ENCODE measurements around the gene RNF144A.
"Not testable (repeated sequence)": the region's sequence is repeated elsewhere in the genome, so short reads cannot be mapped to it uniquely, and the experiment has no call there.

The RNF144A gene

DNA sequence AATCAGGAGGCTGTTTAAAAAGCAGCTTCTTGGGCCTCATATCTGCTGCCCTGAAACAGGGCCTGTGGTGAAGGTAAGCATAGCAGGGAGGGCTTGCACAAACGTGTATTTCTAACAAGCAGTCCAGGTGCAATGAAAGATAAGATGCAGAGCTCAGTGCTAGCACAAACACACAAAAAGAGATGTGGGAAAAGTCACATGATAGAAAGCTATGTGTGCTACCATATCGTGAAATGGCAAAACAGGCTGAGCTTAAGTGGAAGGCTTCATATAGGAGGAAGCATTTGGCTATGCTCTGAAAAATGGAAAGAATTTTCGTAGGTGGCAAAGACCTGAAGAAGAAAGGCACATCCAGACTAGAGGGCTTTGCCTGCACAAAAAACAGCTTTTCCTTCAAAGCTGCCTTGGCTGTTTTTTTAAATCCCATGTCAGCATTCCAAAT is 29.4 kb upstream of the RNF144A start:
- no peak overlapping the region for H3K4me3 ChIP-seq (ENCODE audit: low read depth, low read length)
- TF ChIP-seq, protein P1, sequence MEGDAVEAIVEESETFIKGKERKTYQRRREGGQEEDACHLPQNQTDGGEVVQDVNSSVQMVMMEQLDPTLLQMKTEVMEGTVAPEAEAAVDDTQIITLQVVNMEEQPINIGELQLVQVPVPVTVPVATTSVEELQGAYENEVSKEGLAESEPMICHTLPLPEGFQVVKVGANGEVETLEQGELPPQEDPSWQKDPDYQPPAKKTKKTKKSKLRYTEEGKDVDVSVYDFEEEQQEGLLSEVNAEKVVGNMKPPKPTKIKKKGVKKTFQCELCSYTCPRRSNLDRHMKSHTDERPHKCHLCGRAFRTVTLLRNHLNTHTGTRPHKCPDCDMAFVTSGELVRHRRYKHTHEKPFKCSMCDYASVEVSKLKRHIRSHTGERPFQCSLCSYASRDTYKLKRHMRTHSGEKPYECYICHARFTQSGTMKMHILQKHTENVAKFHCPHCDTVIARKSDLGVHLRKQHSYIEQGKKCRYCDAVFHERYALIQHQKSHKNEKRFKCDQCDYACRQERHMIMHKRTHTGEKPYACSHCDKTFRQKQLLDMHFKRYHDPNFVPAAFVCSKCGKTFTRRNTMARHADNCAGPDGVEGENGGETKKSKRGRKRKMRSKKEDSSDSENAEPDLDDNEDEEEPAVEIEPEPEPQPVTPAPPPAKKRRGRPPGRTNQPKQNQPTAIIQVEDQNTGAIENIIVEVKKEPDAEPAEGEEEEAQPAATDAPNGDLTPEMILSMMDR (IDR thresholded peaks at IDR 0.05; ENCODE audit: low read depth, low read length) = no peak

DNA sequence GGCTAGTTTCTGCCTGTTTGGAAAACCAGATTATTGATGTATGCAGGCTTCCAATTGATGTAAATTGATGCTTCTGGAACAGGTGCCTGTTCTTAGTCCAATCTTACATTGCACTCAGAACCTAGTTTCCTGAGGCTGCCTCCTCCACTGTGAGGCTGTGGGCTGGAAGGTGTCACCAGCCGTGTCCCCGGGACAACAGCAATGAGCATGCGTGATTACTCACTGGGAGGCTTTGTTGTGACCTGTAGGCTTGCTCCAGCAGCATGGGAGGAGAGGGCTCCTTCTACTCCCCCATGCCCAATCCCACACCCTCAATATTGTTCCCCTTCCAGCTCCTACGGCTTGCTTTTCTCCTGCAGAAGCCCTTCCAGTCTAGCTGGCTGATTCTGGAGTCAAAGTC is 28.5 kb upstream of the RNF144A start:
- no peak overlapping the region for H3K4me3 ChIP-seq (ENCODE audit: low read depth, low read length)
- TF ChIP-seq, protein P1 (IDR thresholded peaks at IDR 0.05; ENCODE audit: low read depth, low read length) = no peak

DNA sequence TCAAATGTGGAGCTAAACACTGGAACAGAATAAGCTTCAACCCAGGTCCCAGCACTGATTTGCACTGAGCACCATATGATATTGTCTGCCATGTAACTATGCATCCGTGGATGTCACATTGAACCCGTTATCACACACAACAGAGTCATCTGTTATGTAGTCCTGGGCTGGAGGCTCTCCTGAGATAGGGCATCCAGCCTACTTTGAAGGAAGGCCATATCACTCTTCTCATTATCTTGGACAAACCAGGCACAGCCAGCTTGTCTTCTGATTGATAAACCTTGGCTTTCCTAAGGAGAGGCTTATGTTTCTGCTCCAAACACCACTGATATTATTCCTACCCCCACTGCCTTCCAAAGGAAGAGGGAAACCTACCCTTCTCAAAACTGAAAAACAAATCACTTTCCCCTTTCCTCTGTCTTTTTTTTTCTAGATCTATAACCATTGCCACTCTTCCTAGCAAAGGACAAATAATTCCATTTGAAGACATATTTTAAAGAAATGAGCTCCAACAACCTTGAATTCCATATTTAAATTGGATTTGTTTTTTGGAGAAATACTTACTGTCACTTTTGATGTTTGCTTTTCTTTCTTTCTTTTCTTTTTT is 23.2 kb upstream of the RNF144A start:
- TF ChIP-seq, protein P1 (IDR thresholded peaks at IDR 0.05; ENCODE audit: low read depth, low read length) = no peak
- H3K4me3 ChIP-seq (ENCODE audit: low read depth, low read length) = no peak overlapping the region

DNA sequence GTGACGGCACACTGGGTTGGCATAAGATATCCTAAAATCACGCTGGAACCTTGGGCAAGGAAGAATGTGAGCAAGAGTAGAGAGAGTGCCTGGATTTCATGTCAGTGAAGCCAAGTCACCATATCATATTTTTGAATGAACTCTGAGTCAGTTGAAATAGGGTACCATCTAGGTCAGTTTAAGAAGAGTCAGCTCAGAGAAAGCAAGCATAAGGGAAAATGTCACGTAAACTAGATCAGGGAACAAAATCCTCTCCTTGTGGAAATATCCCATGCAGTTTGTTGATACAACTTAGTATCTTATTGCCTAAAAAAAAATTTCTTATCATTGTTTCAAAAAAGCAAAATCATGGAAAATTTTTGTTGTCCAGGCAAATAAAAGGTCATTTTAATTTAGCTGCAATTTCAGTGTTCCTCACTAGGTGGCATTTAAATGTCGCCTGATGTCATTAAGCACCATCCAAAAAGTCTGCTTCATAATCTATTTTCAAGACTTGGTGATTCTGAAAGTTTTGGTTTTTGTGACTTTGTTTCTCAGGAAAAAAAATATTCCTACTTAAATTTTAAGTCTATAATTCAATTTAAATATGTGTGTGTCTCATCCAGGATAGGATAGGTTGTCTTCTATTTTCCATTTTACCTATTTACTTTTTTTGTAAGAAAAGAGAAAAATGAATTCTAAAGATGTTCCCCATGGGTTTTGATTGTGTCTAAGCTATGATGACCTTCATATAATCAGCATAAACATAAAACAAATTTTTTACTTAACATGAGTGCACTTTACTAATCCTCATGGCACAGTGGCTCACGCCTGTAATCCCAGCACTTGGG is 20.1 kb upstream of the RNF144A start:
- no peak overlapping the region for H3K4me3 ChIP-seq (ENCODE audit: low read depth, low read length)
- TF ChIP-seq, protein P1 (IDR thresholded peaks at IDR 0.05; ENCODE audit: low read depth, low read length) = no peak

DNA sequence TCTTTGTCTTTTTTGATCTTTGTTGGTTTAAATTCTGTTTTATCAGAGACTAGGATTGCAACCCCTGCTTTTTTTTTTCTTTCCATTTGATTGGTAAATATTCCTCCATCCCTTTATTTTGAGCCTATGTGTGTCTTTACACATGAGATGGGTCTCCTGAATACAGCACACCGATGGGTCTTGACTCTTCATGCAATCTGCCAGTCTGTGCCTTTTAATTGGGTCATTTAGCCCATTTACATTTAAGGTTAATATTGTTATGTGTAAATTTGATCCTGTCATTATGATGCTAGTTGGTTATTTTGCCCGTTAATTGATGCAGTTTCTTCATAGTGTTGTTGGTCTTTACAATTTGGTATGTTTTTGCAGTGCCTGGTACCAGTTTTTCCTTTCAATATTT is 14.6 kb upstream of the RNF144A start:
- not testable (repeated sequence) for H3K4me3 ChIP-seq (ENCODE audit: low read depth, low read length)

DNA sequence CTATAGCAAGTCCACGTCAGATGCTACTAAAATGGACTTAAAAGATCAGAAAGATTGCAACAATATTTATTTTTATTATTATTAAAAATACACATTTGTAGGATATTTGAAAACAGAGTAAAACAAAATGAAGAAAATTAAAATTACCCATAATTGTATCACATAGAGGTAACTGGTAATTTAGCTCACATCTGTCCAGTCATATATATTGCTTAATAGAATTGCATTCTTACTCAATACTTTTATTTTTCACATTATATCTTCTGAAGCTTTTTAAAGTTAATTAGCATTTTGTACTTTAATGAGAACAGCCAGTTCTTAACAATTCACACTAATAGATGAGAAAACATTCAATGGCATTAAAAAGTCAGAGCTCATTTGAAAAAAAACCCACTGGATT is 11.5 kb upstream of the RNF144A start:
- TF ChIP-seq, protein P1 (IDR thresholded peaks at IDR 0.05; ENCODE audit: low read depth, low read length) = no peak
- H3K4me3 ChIP-seq (ENCODE audit: low read depth, low read length) = no peak overlapping the region

DNA sequence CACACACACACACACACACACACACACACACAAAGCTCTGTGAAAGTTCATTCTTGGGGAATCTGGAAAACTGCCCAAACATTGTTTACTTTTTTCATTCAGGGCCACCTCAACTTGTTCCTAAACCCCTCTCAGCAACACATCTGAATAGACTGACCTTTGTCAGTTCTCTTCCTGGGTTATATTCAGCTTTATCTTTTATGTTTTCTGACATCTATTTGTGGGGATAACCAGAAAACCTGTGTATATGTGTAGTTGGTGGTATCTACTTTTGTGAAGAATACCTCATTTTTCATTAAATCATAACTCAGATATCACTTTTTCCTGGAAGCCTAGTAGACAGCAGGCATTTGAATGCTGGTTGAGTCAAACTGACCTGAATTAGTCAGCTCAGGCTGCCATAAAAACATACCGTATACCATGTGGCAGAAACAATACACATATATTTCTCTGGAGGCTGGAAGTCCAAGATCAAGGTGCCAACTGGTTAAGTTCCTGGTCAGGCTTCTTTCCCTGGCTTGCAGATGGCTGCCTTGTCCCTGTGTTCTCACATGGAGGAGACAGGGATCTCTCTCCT is 11.0 kb upstream of the RNF144A start:
- TF ChIP-seq, protein P1 (IDR thresholded peaks at IDR 0.05; ENCODE audit: low read depth, low read length) = no peak

More for the DNA sequence above, 11.0 kb upstream of the RNF144A start:
- no peak overlapping the region for H3K4me3 ChIP-seq (ENCODE audit: low read depth, low read length)

All from WI38 (cell line).